ENCODE measurements around the gene RHOU.

RHOU gene

GRCh38 chr1:228765168-228765946 lies 30.1 kb downstream of the RHOU start:
- no peaks in the 10 kb centered on the region for H3K9me2 ChIP-seq (replicated peaks; ENCODE audit: insufficient read depth, low read length)
- no peaks in the 10 kb centered on the region for H3K79me2 ChIP-seq (ENCODE audit: insufficient read depth, low read length)
- H3K9me3 ChIP-seq (ENCODE audit: insufficient read depth, low read length), result no peaks in the 10 kb centered on the region
- no peak for TF ChIP-seq EZH2phosphoT487 (conservative IDR thresholded peaks at IDR 0.05; ENCODE audit: low read length)
- TF ChIP-seq, protein P1, sequence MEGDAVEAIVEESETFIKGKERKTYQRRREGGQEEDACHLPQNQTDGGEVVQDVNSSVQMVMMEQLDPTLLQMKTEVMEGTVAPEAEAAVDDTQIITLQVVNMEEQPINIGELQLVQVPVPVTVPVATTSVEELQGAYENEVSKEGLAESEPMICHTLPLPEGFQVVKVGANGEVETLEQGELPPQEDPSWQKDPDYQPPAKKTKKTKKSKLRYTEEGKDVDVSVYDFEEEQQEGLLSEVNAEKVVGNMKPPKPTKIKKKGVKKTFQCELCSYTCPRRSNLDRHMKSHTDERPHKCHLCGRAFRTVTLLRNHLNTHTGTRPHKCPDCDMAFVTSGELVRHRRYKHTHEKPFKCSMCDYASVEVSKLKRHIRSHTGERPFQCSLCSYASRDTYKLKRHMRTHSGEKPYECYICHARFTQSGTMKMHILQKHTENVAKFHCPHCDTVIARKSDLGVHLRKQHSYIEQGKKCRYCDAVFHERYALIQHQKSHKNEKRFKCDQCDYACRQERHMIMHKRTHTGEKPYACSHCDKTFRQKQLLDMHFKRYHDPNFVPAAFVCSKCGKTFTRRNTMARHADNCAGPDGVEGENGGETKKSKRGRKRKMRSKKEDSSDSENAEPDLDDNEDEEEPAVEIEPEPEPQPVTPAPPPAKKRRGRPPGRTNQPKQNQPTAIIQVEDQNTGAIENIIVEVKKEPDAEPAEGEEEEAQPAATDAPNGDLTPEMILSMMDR (IDR thresholded peaks at IDR 0.05; ENCODE audit: insufficient read depth, low read length, poor library complexity, severe bottlenecking), result no peak
- no peaks in the 10 kb centered on the region for H3F3A ChIP-seq (ENCODE audit: insufficient read depth)
- H3K4me2 ChIP-seq (ENCODE audit: low read depth, low read length, poor library complexity, severe bottlenecking), result no peak overlapping the region
- H4K20me1 ChIP-seq (ENCODE audit: low read depth, low read length), result no peaks in the 10 kb centered on the region
- H3K27ac ChIP-seq (ENCODE audit: low read depth, low read length), result no peak overlapping the region
- no peaks in the 10 kb centered on the region for H3K36me3 ChIP-seq (ENCODE audit: low read length)
- no peak overlapping the region for H2AFZ ChIP-seq (ENCODE audit: low read depth, low read length, severe bottlenecking)
- H3K4me3 ChIP-seq (ENCODE audit: insufficient read depth, low read length, poor library complexity, severe bottlenecking), result no peak overlapping the region
- no peak overlapping the region for H3K9ac ChIP-seq (ENCODE audit: low read length)
- H3K27me3 ChIP-seq (ENCODE audit: low read length), result no peaks in the 10 kb centered on the region

DNA sequence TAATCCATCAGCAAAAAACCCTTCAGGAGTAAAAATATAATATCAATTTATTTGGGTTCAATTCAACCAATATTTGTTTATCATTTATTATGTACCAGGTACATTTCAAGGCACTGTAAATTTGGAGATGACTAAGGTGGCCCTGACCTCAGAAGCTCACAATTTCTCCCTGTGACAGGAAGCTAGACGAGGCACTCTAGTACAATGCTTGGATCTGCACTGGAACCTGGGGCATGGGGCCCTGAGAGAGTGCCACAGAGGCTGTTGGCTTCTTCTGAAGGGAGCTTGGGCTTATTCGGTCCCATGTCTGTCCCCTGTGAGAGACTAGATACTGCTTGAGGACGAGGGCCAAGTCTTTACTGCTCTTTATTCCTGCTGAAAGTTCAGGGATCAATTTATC lies 31.5 kb downstream of the RHOU start:
- Histone ChIP-seq H3K9ac (ENCODE audit: low read length) (no peak overlapping the region), H4K20me1 (ENCODE audit: low read depth, low read length) (no peaks in the 10 kb centered on the region), H2AFZ (ENCODE audit: low read depth, low read length, severe bottlenecking) (no peak overlapping the region), H3K27me3 (ENCODE audit: low read length) (no peaks in the 10 kb centered on the region), H3K79me2 (ENCODE audit: insufficient read depth, low read length) (no peaks in the 10 kb centered on the region), H3K27ac (ENCODE audit: low read depth, low read length) (no peak overlapping the region), H3K4me3 (ENCODE audit: insufficient read depth, low read length, poor library complexity, severe bottlenecking) (no peak overlapping the region), H3K4me2 (ENCODE audit: low read depth, low read length, poor library complexity, severe bottlenecking) (no peak overlapping the region), H3K9me2 (replicated peaks; ENCODE audit: insufficient read depth, low read length) (no peaks in the 10 kb centered on the region), H3F3A (ENCODE audit: insufficient read depth) (no peaks in the 10 kb centered on the region), H3K36me3 (ENCODE audit: low read length) (no peaks in the 10 kb centered on the region), H3K9me3 (ENCODE audit: insufficient read depth, low read length) (no peaks in the 10 kb centered on the region)
- TF ChIP-seq, protein P1 (IDR thresholded peaks at IDR 0.05; ENCODE audit: insufficient read depth, low read length, poor library complexity, severe bottlenecking), result no peak
- TF ChIP-seq EZH2phosphoT487 (conservative IDR thresholded peaks at IDR 0.05; ENCODE audit: low read length), result no peak

DNA sequence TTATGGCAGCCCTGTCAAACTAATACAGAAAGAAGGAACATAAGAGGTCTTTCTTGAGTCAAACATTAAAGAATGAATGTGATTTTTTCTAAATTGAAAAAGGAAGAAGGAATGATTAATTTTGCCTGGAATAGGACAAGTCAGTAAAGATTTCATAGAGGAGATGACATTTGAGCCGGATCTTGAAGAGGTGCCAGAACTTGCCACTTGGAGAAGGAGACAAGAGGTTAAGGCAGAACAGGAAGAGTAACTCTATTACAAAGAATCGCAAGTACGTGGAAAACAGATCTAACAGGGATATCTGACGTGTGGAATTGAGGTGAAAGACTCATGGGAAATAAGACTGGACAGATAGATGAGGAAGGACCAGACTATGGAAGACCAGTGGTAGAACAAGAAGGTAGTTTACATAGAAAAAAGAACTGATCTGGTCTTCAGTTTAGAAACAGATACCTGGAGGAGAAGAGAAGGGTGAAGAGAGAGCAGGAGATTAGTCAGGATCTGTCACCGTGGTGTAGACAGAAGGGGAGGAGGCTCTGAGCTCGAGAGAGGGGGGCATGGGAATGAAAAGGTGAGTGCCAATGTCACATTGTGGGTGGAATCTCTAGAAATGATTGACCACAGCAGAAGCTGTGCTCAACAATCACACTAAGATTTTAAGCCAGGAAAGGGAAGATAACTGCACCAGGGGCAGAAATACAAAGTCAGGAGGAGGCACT lies 32.5 kb downstream of the RHOU start:
- no peaks in the 10 kb centered on the region for H4K20me1 ChIP-seq (ENCODE audit: low read depth, low read length)
- H3K27me3 ChIP-seq (ENCODE audit: low read length), result no peaks in the 10 kb centered on the region
- no peaks in the 10 kb centered on the region for H3K9me2 ChIP-seq (replicated peaks; ENCODE audit: insufficient read depth, low read length)
- H3K9me3 ChIP-seq (ENCODE audit: insufficient read depth, low read length), result no peaks in the 10 kb centered on the region
- H3K36me3 ChIP-seq (ENCODE audit: low read length), result no peaks in the 10 kb centered on the region
- H3F3A ChIP-seq (ENCODE audit: insufficient read depth), result no peaks in the 10 kb centered on the region
- H3K79me2 ChIP-seq (ENCODE audit: insufficient read depth, low read length), result no peaks in the 10 kb centered on the region
- no peak overlapping the region for H3K27ac ChIP-seq (ENCODE audit: low read depth, low read length)
- H3K4me2 ChIP-seq (ENCODE audit: low read depth, low read length, poor library complexity, severe bottlenecking), result no peak overlapping the region
- TF ChIP-seq EZH2phosphoT487 (conservative IDR thresholded peaks at IDR 0.05; ENCODE audit: low read length), result no peak
- TF ChIP-seq, protein P1 (IDR thresholded peaks at IDR 0.05; ENCODE audit: insufficient read depth, low read length, poor library complexity, severe bottlenecking), result no peak
- H3K9ac ChIP-seq (ENCODE audit: low read length), result no peak overlapping the region
- H3K4me3 ChIP-seq (ENCODE audit: insufficient read depth, low read length, poor library complexity, severe bottlenecking), result no peak overlapping the region
- H2AFZ ChIP-seq (ENCODE audit: low read depth, low read length, severe bottlenecking), result no peak overlapping the region

Data from SU-DHL-6 (cell line).